ENCODE results near the gene CACNA2D1.
A peak's percentile ranks its signal among the peaks of the same experiment; 100 is the strongest.

The CACNA2D1 gene

DNA sequence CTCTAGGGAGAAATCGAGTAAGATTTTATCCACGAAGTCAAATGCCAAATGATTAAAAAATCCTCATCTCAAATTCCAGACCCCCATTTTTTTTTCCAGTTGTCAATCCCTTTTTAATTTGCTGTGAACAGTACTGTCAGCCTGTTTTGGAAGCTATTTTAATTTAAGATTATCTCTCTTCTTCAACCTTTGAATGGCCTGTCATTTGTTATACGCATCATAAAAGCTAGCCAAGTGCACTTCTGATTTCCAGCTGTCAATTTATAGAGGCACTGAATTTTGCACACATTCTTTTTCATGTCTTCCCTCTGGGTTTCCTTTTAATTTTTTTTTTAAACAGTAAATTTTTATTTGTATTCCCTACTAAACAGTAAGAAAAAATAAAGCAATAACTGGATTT lies 337.4 kb downstream of the CACNA2D1 start:
- H3K4me3 ChIP-seq (ENCODE audit: low read depth, low read length), result no peak overlapping the region
- TF ChIP-seq, protein P1, sequence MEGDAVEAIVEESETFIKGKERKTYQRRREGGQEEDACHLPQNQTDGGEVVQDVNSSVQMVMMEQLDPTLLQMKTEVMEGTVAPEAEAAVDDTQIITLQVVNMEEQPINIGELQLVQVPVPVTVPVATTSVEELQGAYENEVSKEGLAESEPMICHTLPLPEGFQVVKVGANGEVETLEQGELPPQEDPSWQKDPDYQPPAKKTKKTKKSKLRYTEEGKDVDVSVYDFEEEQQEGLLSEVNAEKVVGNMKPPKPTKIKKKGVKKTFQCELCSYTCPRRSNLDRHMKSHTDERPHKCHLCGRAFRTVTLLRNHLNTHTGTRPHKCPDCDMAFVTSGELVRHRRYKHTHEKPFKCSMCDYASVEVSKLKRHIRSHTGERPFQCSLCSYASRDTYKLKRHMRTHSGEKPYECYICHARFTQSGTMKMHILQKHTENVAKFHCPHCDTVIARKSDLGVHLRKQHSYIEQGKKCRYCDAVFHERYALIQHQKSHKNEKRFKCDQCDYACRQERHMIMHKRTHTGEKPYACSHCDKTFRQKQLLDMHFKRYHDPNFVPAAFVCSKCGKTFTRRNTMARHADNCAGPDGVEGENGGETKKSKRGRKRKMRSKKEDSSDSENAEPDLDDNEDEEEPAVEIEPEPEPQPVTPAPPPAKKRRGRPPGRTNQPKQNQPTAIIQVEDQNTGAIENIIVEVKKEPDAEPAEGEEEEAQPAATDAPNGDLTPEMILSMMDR (conservative IDR thresholded peaks at IDR 0.05; ENCODE audit: low read depth, low read length), result no peak
- DNase-seq (ENCODE audit: low read depth), result no peak

GRCh38 chr7:82105463-82105862 lies 338.1 kb downstream of the CACNA2D1 start:
- TF ChIP-seq, protein P1 (conservative IDR thresholded peaks at IDR 0.05; ENCODE audit: low read depth, low read length), result no peak
- no peak overlapping the region for H3K4me3 ChIP-seq (ENCODE audit: low read depth, low read length)
- DNase-seq (ENCODE audit: low read depth), result peak; percentile 78

GRCh38 chr7:82098414-82098813 lies 345.2 kb downstream of the CACNA2D1 start:
- DNase-seq (ENCODE audit: low read depth), result no peak
- TF ChIP-seq, protein P1 (conservative IDR thresholded peaks at IDR 0.05; ENCODE audit: low read depth, low read length), result no peak
- H3K4me3 ChIP-seq (ENCODE audit: low read depth, low read length), result no peak overlapping the region

DNA sequence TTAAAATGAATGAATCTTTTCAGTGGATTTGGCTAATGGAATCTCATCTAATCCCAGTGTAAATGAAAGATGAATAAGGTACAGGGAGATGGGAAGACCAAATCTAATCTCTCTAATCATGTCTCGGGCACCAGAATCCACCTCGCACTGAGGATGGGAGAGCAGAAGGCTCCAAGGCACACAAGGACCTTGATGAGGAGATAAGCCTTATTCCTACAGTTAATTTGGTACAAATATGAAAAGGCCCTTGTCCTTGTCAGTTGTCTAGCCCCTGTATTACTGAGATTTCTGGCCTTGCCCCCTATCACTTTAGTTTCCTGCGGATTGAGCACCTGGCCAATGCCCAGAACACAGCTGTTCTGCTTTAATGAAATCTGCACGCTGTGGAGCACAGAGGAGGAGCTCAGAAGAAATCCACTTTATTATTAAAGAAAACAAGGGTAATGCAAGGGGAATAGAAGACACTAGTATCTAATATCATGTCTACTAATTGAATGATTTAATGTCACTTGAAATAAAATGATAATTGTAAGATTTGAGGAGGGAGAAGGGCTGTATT lies 352.4 kb downstream of the CACNA2D1 start:
- no peak for DNase-seq (ENCODE audit: low read depth)
- no peak overlapping the region for H3K4me3 ChIP-seq (ENCODE audit: low read depth, low read length)
- TF ChIP-seq, protein P1 (conservative IDR thresholded peaks at IDR 0.05; ENCODE audit: low read depth, low read length), result no peak

GRCh38 chr7:82087099-82087498 lies 356.5 kb downstream of the CACNA2D1 start:
- DNase-seq (ENCODE audit: low read depth), result no peak
- TF ChIP-seq, protein P1 (conservative IDR thresholded peaks at IDR 0.05; ENCODE audit: low read depth, low read length), result no peak
- no peak overlapping the region for H3K4me3 ChIP-seq (ENCODE audit: low read depth, low read length)

DNA sequence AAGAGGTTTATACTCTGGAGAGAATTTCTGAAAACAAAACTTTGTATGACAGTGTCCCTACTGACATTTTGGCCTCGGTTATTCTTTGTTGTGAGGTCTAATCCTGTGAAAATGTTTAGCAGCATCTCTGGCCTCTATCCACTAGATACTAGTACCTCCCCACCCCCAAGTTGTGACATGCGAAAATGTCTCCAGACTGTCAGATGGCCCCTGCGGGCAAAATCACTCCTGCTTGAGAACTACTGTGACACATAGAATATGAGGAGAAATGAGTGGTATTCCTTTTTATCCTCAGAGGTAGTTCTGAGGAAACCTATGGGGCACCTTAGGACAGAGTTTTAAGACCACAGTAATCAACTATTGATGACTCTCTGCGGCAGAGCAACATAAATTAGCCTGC lies 358.5 kb downstream of the CACNA2D1 start:
- no peak for DNase-seq (ENCODE audit: low read depth)
- no peak overlapping the region for H3K4me3 ChIP-seq (ENCODE audit: low read depth, low read length)
- TF ChIP-seq, protein P1 (conservative IDR thresholded peaks at IDR 0.05; ENCODE audit: low read depth, low read length), result no peak

- H3K4me3 ChIP-seq (ENCODE audit: low read depth, low read length), result no peak overlapping the region
- TF ChIP-seq, protein P1 (conservative IDR thresholded peaks at IDR 0.05; ENCODE audit: low read depth, low read length), result no peak
- DNase-seq (ENCODE audit: low read depth), result no peak
These were observed 361.8 kb downstream of the CACNA2D1 start for GRCh38 chr7:82081644-82082224.
